Mesothelial cell of epicardium (in vitro differentiated cells): ENCODE data around the gene ICAM2. TPM values are rescaled to one million over a fixed set of nuclear protein-coding genes. Genes with fewer than 3 reads are reported as not detected.

Experiments used
- DNase-seq, 2 experiments: peaks; one replicate each; pipeline ENCODE4 v3.0.0; 2021; ENCODE audit warnings: low spot score in 2 of 2; ENCODE audit not compliant: unreplicated experiment in 2 of 2
- H3K27ac Mint-ChIP-seq: 2 replicates; pipeline ENCODE4 v1.8.0; 2021; ENCODE audit warnings: mixed read lengths
- H3K27me3 Mint-ChIP-seq: 2 replicates; pipeline ENCODE4 v1.8.0; 2021; ENCODE audit warnings: low read depth, mixed read lengths
- H3K36me3 Mint-ChIP-seq: 2 replicates; pipeline ENCODE4 v1.8.0; 2021; ENCODE audit warnings: mixed read lengths
- H3K4me1 Mint-ChIP-seq: 2 replicates; pipeline ENCODE4 v1.8.0; 2021; ENCODE audit warnings: mixed read lengths
- H3K4me3 Mint-ChIP-seq: 2 replicates; pipeline ENCODE4 v1.8.0; 2021; ENCODE audit warnings: mild to moderate bottlenecking, moderate library complexity, mixed read lengths
- H3K9me3 Mint-ChIP-seq: 2 replicates; pipeline ENCODE4 v1.8.0; 2021; ENCODE audit warnings: mixed read lengths
- CTCF ChIP-seq: fragments of 200-600 bp; sonication (generic); IDR thresholded peaks from one replicate; pipeline ENCODE4 v1.5.0; 2021; ENCODE audit warnings: antibody characterized with exemption; ENCODE audit not compliant: unreplicated experiment
- total RNA-seq: library from RNA; stranded (reverse); gene quantifications from 3 replicates; pipeline ENCODE4 v1.2.1, GENCODE V29; 2021

Gene ICAM2
- total RNA-seq, 1 donor from 2014 or later, result 0.22 TPM

- no peak overlapping the region for H3K27ac Mint-ChIP-seq
- DNase-seq, result no peak
- H3K36me3 Mint-ChIP-seq, result peaks cover 7% of the 10 kb centered on the region
- H3K9me3 Mint-ChIP-seq, result no peaks in the 10 kb centered on the region
- no peak overlapping the region for H3K4me3 Mint-ChIP-seq
- H3K27me3 Mint-ChIP-seq, result no peaks in the 10 kb centered on the region
- H3K4me1 Mint-ChIP-seq, result no peaks in the 10 kb centered on the region
- no peak for TF ChIP-seq CTCF
These were observed 18.1 kb upstream of the ICAM2 start for GRCh38 chr17:64038331-64039105.

GRCh38 chr17:64037802-64038201 lies 17.4 kb upstream of the ICAM2 start:
- Mint-ChIP-seq H3K4me3 (no peak overlapping the region), H3K4me1 (no peaks in the 10 kb centered on the region), H3K36me3 (peaks cover 5% of the 10 kb centered on the region), H3K9me3 (no peaks in the 10 kb centered on the region), H3K27me3 (no peaks in the 10 kb centered on the region), H3K27ac (no peak overlapping the region)
- TF ChIP-seq CTCF, result no peak
- DNase-seq, result no peak

- no peaks in the 10 kb centered on the region for H3K4me1 Mint-ChIP-seq
These were observed 16.7 kb upstream of the ICAM2 start for GRCh38 chr17:64037180-64037579.

GRCh38 chr17:64036198-64036922 lies 15.9 kb upstream of the ICAM2 start:
- Mint-ChIP-seq H3K36me3 (peaks cover 2% of the 10 kb centered on the region), H3K4me3 (no peak overlapping the region), H3K9me3 (no peaks in the 10 kb centered on the region), H3K27me3 (no peaks in the 10 kb centered on the region), H3K4me1 (no peaks in the 10 kb centered on the region), H3K27ac (no peak overlapping the region)
- no peak for DNase-seq
- TF ChIP-seq CTCF, result no peak

More at GRCh38 chr17:64037180-64037579, 16.7 kb upstream of the ICAM2 start:
- H3K36me3 Mint-ChIP-seq, result peaks cover 5% of the 10 kb centered on the region
- no peaks in the 10 kb centered on the region for H3K9me3 Mint-ChIP-seq
- DNase-seq, result no peak
- no peak for TF ChIP-seq CTCF
- H3K27ac Mint-ChIP-seq, result no peak overlapping the region
- H3K4me3 Mint-ChIP-seq, result no peak overlapping the region
- no peaks in the 10 kb centered on the region for H3K27me3 Mint-ChIP-seq

- no peak overlapping the region for H3K27ac Mint-ChIP-seq
- no peaks in the 10 kb centered on the region for H3K27me3 Mint-ChIP-seq
These were observed 11.6 kb upstream of the ICAM2 start for GRCh38 chr17:64032081-64032480.

More at GRCh38 chr17:64032081-64032480, 11.6 kb upstream of the ICAM2 start:
- TF ChIP-seq CTCF, result no peak
- H3K4me1 Mint-ChIP-seq, result no peaks in the 10 kb centered on the region
- DNase-seq, result no peak
- H3K36me3 Mint-ChIP-seq, result no peaks in the 10 kb centered on the region
- no peaks in the 10 kb centered on the region for H3K9me3 Mint-ChIP-seq
- no peak overlapping the region for H3K4me3 Mint-ChIP-seq
